B cell (primary cell): ENCODE results near the gene GRID1. TPM values are rescaled to one million over a fixed set of nuclear protein-coding genes. Genes with fewer than 3 reads are reported as not detected.
"Not testable (repeated sequence)": the region's sequence is repeated elsewhere in the genome, so short reads cannot be mapped to it uniquely, and the experiment has no call there.

Source experiments
- ATAC-seq: fragments of 200-7000 bp; cut with Tn5 transposase; one replicate; pipeline ENCODE4 v1.10.0; 2021; ENCODE audit warnings: low read depth, mild to moderate bottlenecking, moderate number of reproducible peaks, moderate library complexity
- CTCF ChIA-PET: fragments of 350-600 bp; sonication (Branson Sonifier 250); formaldehyde crosslinking; loops from one replicate; lab custom pipeline; 2021; ENCODE audit warnings: antibody characterized with exemption, inconsistent platforms; lab: Charles Lee
- POLR2A ChIA-PET: fragments of 350-600 bp; sonication (Branson Sonifier 250); formaldehyde crosslinking; loops from one replicate; lab custom pipeline; 2021; ENCODE audit warnings: antibody characterized with exemption; lab: Charles Lee
- DNase-seq: peaks from one replicate; pipeline ENCODE4 v3.0.0; 2013
- H2AFZ ChIP-seq: 2 replicates; pipeline ENCODE4 v1.6.1; 2012; ENCODE audit warnings: mild to moderate bottlenecking, low read depth, low read length; ENCODE audit not compliant: insufficient read depth, poor library complexity, severe bottlenecking
- H3K27ac ChIP-seq, 2 donors: 1 replicate in 1 of 2; 2 replicates in 1 of 2; pipeline ENCODE4 v1.5.1; 2012 to 2013; ENCODE audit warnings: low read length in 2 of 2, mild to moderate bottlenecking in 2 of 2, moderate library complexity in 1 of 2
- H3K27me3 ChIP-seq, 4 experiments: fragments of 200-600 bp in 1 of 4; sonication (generic) in 1 of 4; replicated peaks in 1 of 4; 1 replicate in 2 of 4; 2 replicates in 2 of 4; pipeline versions ENCODE4 v1.6.1 to v1.7.0; 2013 to 2016; ENCODE audit warnings: low read length in 3 of 4, mild to moderate bottlenecking in 2 of 4, mixed read lengths in 1 of 4, moderate library complexity in 1 of 4; ENCODE audit not compliant: insufficient read depth in 4 of 4, control insufficient read depth in 3 of 4; ENCODE audit errors: control extremely low read depth in 1 of 4
- H3K36me3 ChIP-seq, 2 experiments: replicated peaks in 1 of 2; 1 replicate in 1 of 2; 2 replicates in 1 of 2; pipeline versions ENCODE4 v1.6.1 to v1.7.1; 2013; ENCODE audit warnings: low read length in 1 of 2; ENCODE audit not compliant: insufficient read depth in 2 of 2, control insufficient read depth in 1 of 2; ENCODE audit errors: control extremely low read depth in 1 of 2, extremely low read depth in 1 of 2
- H3K4me1 ChIP-seq, 2 donors: fragments of 200-600 bp in 1 of 2; sonication (generic) in 1 of 2; 1 replicate in 1 of 2; 2 replicates in 1 of 2; pipeline versions ENCODE4 v1.5.1 to v1.6.1; 2013 to 2017; ENCODE audit warnings: low read length in 2 of 2; ENCODE audit not compliant: control insufficient read depth in 2 of 2, insufficient read depth in 2 of 2
- H3K4me2 ChIP-seq: replicated peaks from 2 replicates; pipeline ENCODE3; 2012; ENCODE audit warnings: mild to moderate bottlenecking, low read depth, low read length; ENCODE audit not compliant: poor library complexity, severe bottlenecking
- H3K4me3 ChIP-seq, 5 experiments: fragments of 200-600 bp in 1 of 5; sonication (generic) in 1 of 5; 1 replicate in 3 of 5; 2 replicates in 2 of 5; pipeline versions ENCODE4 v1.5.1 to v1.7.0; 2011 to 2016; ENCODE audit warnings: low read length in 4 of 5, mild to moderate bottlenecking in 4 of 5, low read depth in 2 of 5, control low read depth in 1 of 5, moderate library complexity in 1 of 5; ENCODE audit not compliant: insufficient read depth in 1 of 5; ENCODE audit errors: control extremely low read depth in 1 of 5, extremely low read depth in 1 of 5
- H3K79me2 ChIP-seq: fragments of 200-600 bp; sonication (generic); one replicate; pipeline ENCODE4 v1.6.0; 2016; ENCODE audit warnings: low read length; ENCODE audit not compliant: control insufficient read depth, insufficient read depth
- H3K9ac ChIP-seq: fragments of 200-600 bp; sonication (generic); 2 replicates; pipeline ENCODE4 v1.6.1; 2017; ENCODE audit warnings: mild to moderate bottlenecking, low read length, moderate library complexity
- H3K9me3 ChIP-seq, 3 donors: one replicate each; pipeline versions ENCODE4 v1.6.1 to v1.7.1; 2013; ENCODE audit warnings: low read length in 2 of 3; ENCODE audit not compliant: control insufficient read depth in 2 of 3, insufficient read depth in 1 of 3; ENCODE audit errors: control extremely low read depth in 1 of 3
- H4K20me1 ChIP-seq: 2 replicates; pipeline ENCODE4 v1.6.0; 2012; ENCODE audit warnings: mild to moderate bottlenecking, low read length; ENCODE audit not compliant: insufficient read depth, control insufficient read depth, poor library complexity, severe bottlenecking
- H3K27ac Mint-ChIP-seq: one replicate; pipeline ENCODE4 v1.8.0; 2021; ENCODE audit warnings: mixed read lengths
- H3K27me3 Mint-ChIP-seq: one replicate; pipeline ENCODE4 v1.8.0; 2021; ENCODE audit warnings: mixed read lengths
- H3K4me1 Mint-ChIP-seq: one replicate; pipeline ENCODE4 v1.8.0; 2021; ENCODE audit warnings: mixed read lengths
- H3K4me3 Mint-ChIP-seq: one replicate; pipeline ENCODE4 v1.8.0; 2021; ENCODE audit warnings: mixed read lengths
- H3K9me3 Mint-ChIP-seq: one replicate; pipeline ENCODE4 v1.8.0; 2022; ENCODE audit warnings: mixed read lengths; ENCODE audit not compliant: insufficient read depth
- CTCF ChIP-seq: fragments of 200-600 bp; IDR thresholded peaks from one replicate; pipeline ENCODE4 v1.8.0; 2022; ENCODE audit warnings: antibody characterized with exemption, mild to moderate bottlenecking
- EZH2 ChIP-seq: IDR thresholded peaks from 2 replicates; pipeline ENCODE4 v1.6.1; 2012; ENCODE audit warnings: borderline replicate concordance, low read depth, mild to moderate bottlenecking, moderate library complexity, low read length; ENCODE audit not compliant: insufficient read depth, poor library complexity, severe bottlenecking
- WGBS: methylation state at CpG from one replicate; pipeline ENCODE4 v1.1.5; 2013; ENCODE audit warnings: missing lambda C conversion rate; ENCODE audit not compliant: insufficient coverage; 5-methylcytosine and 5-hydroxymethylcytosine counted together
- intact Hi-C: fragments of 100-400 bp; cut with micrococcal nuclease; formaldehyde crosslinking; loops from one replicate; pipeline ENCODE4 v1.10.0; 2022
- polyA plus RNA-seq: library from polyadenylated mRNA; depleted of rRNA; stranded (reverse); fragments of >200 nt; gene quantifications from 2 replicates; pipeline ENCODE4 v1.2.3, GENCODE V29; 2012
- total RNA-seq, 2 donors: library from RNA; stranded (reverse); fragments of 120-200 nt in 1 of 2; gene quantifications; 1 replicate in 1 of 2; 2 replicates in 1 of 2; pipeline versions ENCODE4 v1.2.3 to v1.2.4, GENCODE V29; 2013 to 2022

The GRID1 gene
- total and polyA plus RNA-seq, 2 donors (not counting 1 experiment from before 2014, with no cell fraction given): not detected

GRCh38 chr10:86242761-86243160, 123.8 kb downstream of the GRID1 start:
- no peak for ATAC-seq
- Mint-ChIP-seq H3K27me3 (no peaks in the 10 kb centered on the region), H3K4me3 (no peak overlapping the region), H3K4me1 (no peaks in the 10 kb centered on the region), H3K27ac (no peak overlapping the region), H3K9me3 (no peaks in the 10 kb centered on the region)
- Histone ChIP-seq H3K79me2 (no peaks in the 10 kb centered on the region), H3K4me1 (no peaks in the 10 kb centered on the region), H3K4me3 (no peak overlapping the region), H3K27ac (no peak overlapping the region), H3K9ac (no peak overlapping the region), H3K9me3 (peaks cover 0 to 20% (median 2%) of the 10 kb centered on the region in 3 donors), H3K27me3 (no peaks in the 10 kb centered on the region), H2AFZ (no peak overlapping the region), H3K36me3 (no peaks in the 10 kb centered on the region), H4K20me1 (no peaks in the 10 kb centered on the region), H3K4me2 (no peak overlapping the region)
- intact Hi-C loops: no loop called here
- 76% methylated on average over 2 of the region's 4 CpGs for WGBS
- ChIA-PET CTCF (no interaction called here), POLR2A (no interaction called here)
- no peak for TF ChIP-seq CTCF
- no peak for TF ChIP-seq EZH2
- DNase-seq: no peak

- H3K4me3 ChIP-seq, H3K27ac ChIP-seq, H3K27me3 ChIP-seq, H2AFZ ChIP-seq, DNase-seq, H3K36me3 ChIP-seq, H3K4me1 Mint-ChIP-seq, H4K20me1 ChIP-seq, intact Hi-C loops, H3K9me3 Mint-ChIP-seq, H3K27ac Mint-ChIP-seq, POLR2A ChIA-PET, H3K27me3 Mint-ChIP-seq, ATAC-seq, H3K79me2 ChIP-seq, H3K9ac ChIP-seq, H3K4me3 Mint-ChIP-seq, H3K4me1 ChIP-seq, H3K4me2 ChIP-seq, CTCF ChIA-PET: not testable (repeated sequence)
- peaks cover 0 to 28% (median 2%) of the 10 kb centered on the region in 3 donors for H3K9me3 ChIP-seq
- WGBS: 30% methylated on average over 2 of the region's 2 CpGs
Observed at GRCh38 chr10:86238089-86238488, 128.5 kb downstream of the GRID1 start.
